ENCODE results near the gene THSD7B. TPM values are rescaled to one million over a fixed set of nuclear protein-coding genes. Genes with fewer than 3 reads are reported as not detected.
A peak's percentile ranks its signal among the peaks of the same experiment; 100 is the strongest.

The THSD7B gene
- total and polyA plus RNA-seq, 2 experiments from 2014 or later: not detected

- Histone ChIP-seq H3K4me3 (no peak overlapping the region), H3K9me3 (ENCODE audit: low read depth) (no peaks in the 10 kb centered on the region), H3K27ac (no peak overlapping the region), H3K36me3 (no peaks in the 10 kb centered on the region), H3K4me1 (ENCODE audit: low read depth) (no peaks in the 10 kb centered on the region), H3K27me3 (no peaks in the 10 kb centered on the region)
- no peak for DNase-seq (ENCODE audit: low read depth in 1 of 2, low spot score in 1 of 2)
- no peak for TF ChIP-seq CTCF (IDR thresholded peaks at IDR 0.05; ENCODE audit: low read depth, low read length)
These were observed 441.7 kb downstream of the THSD7B start for GRCh38 chr2:137207030-137207429.

GRCh38 chr2:137208431-137208891 lies 443.1 kb downstream of the THSD7B start:
- H3K4me1 ChIP-seq (ENCODE audit: low read depth): no peaks in the 10 kb centered on the region
- H3K27ac ChIP-seq: no peak overlapping the region
- no peak for TF ChIP-seq CTCF (IDR thresholded peaks at IDR 0.05; ENCODE audit: low read depth, low read length)
- no peaks in the 10 kb centered on the region for H3K36me3 ChIP-seq
- H3K9me3 ChIP-seq (ENCODE audit: low read depth): no peaks in the 10 kb centered on the region
- no peaks in the 10 kb centered on the region for H3K27me3 ChIP-seq
- peak in 1 of 2 donors; percentile 2 for DNase-seq (ENCODE audit: low read depth in 1 of 2, low spot score in 1 of 2)
- H3K4me3 ChIP-seq: no peak overlapping the region

GRCh38 chr2:137210039-137210438 lies 444.7 kb downstream of the THSD7B start:
- no peak for DNase-seq (ENCODE audit: low read depth in 1 of 2, low spot score in 1 of 2)

DNA sequence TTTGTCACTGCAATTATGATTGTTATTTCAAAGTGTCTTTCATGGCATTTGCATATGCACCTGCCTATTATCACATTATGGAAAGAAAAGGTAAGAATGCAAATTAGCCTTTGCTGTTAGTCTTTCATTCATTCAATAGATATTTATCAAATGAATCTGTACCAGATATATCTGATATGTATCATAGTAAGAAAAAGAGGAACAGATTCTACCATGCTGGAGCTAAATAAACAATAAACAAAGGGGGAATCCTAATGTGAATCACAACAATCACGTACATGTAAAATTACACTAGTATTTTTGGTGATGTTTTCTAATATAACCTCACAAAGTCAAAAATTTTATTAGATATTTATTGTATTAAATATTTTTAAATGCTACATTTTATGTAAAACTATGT lies 446.4 kb downstream of the THSD7B start:
- Histone ChIP-seq H3K36me3 (no peaks in the 10 kb centered on the region), H3K4me3 (no peak overlapping the region), H3K4me1 (ENCODE audit: low read depth) (no peaks in the 10 kb centered on the region), H3K27me3 (no peaks in the 10 kb centered on the region), H3K27ac (no peak overlapping the region), H3K9me3 (ENCODE audit: low read depth) (no peaks in the 10 kb centered on the region)
- no peak for DNase-seq (ENCODE audit: low read depth in 1 of 2, low spot score in 1 of 2)
- TF ChIP-seq CTCF (IDR thresholded peaks at IDR 0.05; ENCODE audit: low read depth, low read length): no peak

More at GRCh38 chr2:137210039-137210438, 444.7 kb downstream of the THSD7B start:
- no peak for TF ChIP-seq CTCF (IDR thresholded peaks at IDR 0.05; ENCODE audit: low read depth, low read length)
- H3K27ac ChIP-seq: no peak overlapping the region
- no peaks in the 10 kb centered on the region for H3K4me1 ChIP-seq (ENCODE audit: low read depth)
- H3K27me3 ChIP-seq: no peaks in the 10 kb centered on the region
- no peaks in the 10 kb centered on the region for H3K9me3 ChIP-seq (ENCODE audit: low read depth)
- H3K4me3 ChIP-seq: no peak overlapping the region
- no peaks in the 10 kb centered on the region for H3K36me3 ChIP-seq

- peak in 1 of 2 donors; percentile 12 for DNase-seq (ENCODE audit: low read depth in 1 of 2, low spot score in 1 of 2)
These were observed 455.2 kb downstream of the THSD7B start for GRCh38 chr2:137220438-137220993.

More at GRCh38 chr2:137220438-137220993, 455.2 kb downstream of the THSD7B start:
- H3K4me3 ChIP-seq: no peak overlapping the region
- TF ChIP-seq CTCF (IDR thresholded peaks at IDR 0.05; ENCODE audit: low read depth, low read length): no peak
- H3K27ac ChIP-seq: no peak overlapping the region
- H3K4me1 ChIP-seq (ENCODE audit: low read depth): no peaks in the 10 kb centered on the region
- no peaks in the 10 kb centered on the region for H3K9me3 ChIP-seq (ENCODE audit: low read depth)
- no peaks in the 10 kb centered on the region for H3K36me3 ChIP-seq
- H3K27me3 ChIP-seq: no peaks in the 10 kb centered on the region
